ENCODE data around the gene ILF2. TPM values are rescaled to one million over a fixed set of nuclear protein-coding genes. Genes with fewer than 3 reads are reported as not detected.

Gene ILF2
- total and polyA plus RNA-seq, 2 of the 13 experiments (the other 11 are each of a cell fraction or from before 2014, with no cell fraction given) = 292 to 366 TPM

GRCh38 chr1:153626904-153627714, 43.7 kb downstream of the ILF2 start, which contains the start of gene S100A13 (continued):
- TF ChIP-seq, protein P1, sequence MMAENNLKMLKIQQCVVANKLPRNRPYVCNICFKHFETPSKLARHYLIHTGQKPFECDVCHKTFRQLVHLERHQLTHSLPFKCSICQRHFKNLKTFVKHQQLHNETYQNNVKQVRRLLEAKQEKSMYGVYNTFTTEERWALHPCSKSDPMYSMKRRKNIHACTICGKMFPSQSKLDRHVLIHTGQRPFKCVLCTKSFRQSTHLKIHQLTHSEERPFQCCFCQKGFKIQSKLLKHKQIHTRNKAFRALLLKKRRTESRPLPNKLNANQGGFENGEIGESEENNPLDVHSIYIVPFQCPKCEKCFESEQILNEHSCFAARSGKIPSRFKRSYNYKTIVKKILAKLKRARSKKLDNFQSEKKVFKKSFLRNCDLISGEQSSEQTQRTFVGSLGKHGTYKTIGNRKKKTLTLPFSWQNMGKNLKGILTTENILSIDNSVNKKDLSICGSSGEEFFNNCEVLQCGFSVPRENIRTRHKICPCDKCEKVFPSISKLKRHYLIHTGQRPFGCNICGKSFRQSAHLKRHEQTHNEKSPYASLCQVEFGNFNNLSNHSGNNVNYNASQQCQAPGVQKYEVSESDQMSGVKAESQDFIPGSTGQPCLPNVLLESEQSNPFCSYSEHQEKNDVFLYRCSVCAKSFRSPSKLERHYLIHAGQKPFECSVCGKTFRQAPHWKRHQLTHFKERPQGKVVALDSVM (CRISPR knock-in tag; IDR thresholded peaks at IDR 0.05) = no peak
- TF ChIP-seq HIVEP1 (CRISPR knock-in tag; IDR thresholded peaks at IDR 0.05) = peak; percentile 51
- no peak; the same call in 1 of the 2 replicates for TF ChIP-seq FOSL2 (CRISPR knock-in tag; IDR thresholded peaks at IDR 0.05)
- TF ChIP-seq HMGA1 (CRISPR knock-in tag; conservative IDR thresholded peaks at IDR 0.05) = no peak
- TF ChIP-seq ZBTB10 (CRISPR knock-in tag; IDR thresholded peaks at IDR 0.05; ENCODE audit: borderline replicate concordance) = no peak; the same call in 1 of the 2 replicates
- TF ChIP-seq NRL (CRISPR knock-in tag; IDR thresholded peaks at IDR 0.05; ENCODE audit: borderline replicate concordance) = no peak
- TF ChIP-seq NR2F2 (IDR thresholded peaks at IDR 0.05; ENCODE audit: borderline replicate concordance, low read depth) = no peak
- TF ChIP-seq ZMYM2 (CRISPR knock-in tag; IDR thresholded peaks at IDR 0.05) = 0 out of 2 replicates have a peak, but pooled peaks have one; percentile 1
- no peak for TF ChIP-seq KAT7 (CRISPR knock-in tag; IDR thresholded peaks at IDR 0.05; ENCODE audit: borderline replicate concordance)
- peak; percentile 9; the same call in 1 of the 2 replicates for TF ChIP-seq RXRB (CRISPR knock-in tag; IDR thresholded peaks at IDR 0.05; ENCODE audit: borderline replicate concordance)
- peak; percentile 37; the same call in 1 of the 2 replicates for TF ChIP-seq TSC22D2 (CRISPR knock-in tag; IDR thresholded peaks at IDR 0.05; ENCODE audit: borderline replicate concordance)
- TF ChIP-seq HOXA9 (CRISPR knock-in tag; IDR thresholded peaks at IDR 0.05; ENCODE audit: borderline replicate concordance) = no peak
- TF ChIP-seq HNRNPL (IDR thresholded peaks at IDR 0.05; ENCODE audit: low read depth, low read length) = no peak
- TF ChIP-seq ZNF569 (CRISPR knock-in tag; IDR thresholded peaks at IDR 0.05; ENCODE audit: borderline replicate concordance) = no peak
- no peak for TF ChIP-seq ZNF256 (CRISPR knock-in tag; conservative IDR thresholded peaks at IDR 0.05)
- TF ChIP-seq ZNF552 (CRISPR knock-in tag; IDR thresholded peaks at IDR 0.05; ENCODE audit: borderline replicate concordance) = no peak
- no peak; the same call in 1 of the 2 replicates for TF ChIP-seq HES4 (CRISPR knock-in tag; IDR thresholded peaks at IDR 0.05; ENCODE audit: borderline replicate concordance)
- TF ChIP-seq NFKB2 (CRISPR knock-in tag; IDR thresholded peaks at IDR 0.05; ENCODE audit: borderline replicate concordance) = no peak
- 0 out of 2 replicates have a peak, but pooled peaks have one; percentile 40 for TF ChIP-seq MYNN (CRISPR knock-in tag; IDR thresholded peaks at IDR 0.05; ENCODE audit: low read depth)
- TF ChIP-seq, protein P2, sequence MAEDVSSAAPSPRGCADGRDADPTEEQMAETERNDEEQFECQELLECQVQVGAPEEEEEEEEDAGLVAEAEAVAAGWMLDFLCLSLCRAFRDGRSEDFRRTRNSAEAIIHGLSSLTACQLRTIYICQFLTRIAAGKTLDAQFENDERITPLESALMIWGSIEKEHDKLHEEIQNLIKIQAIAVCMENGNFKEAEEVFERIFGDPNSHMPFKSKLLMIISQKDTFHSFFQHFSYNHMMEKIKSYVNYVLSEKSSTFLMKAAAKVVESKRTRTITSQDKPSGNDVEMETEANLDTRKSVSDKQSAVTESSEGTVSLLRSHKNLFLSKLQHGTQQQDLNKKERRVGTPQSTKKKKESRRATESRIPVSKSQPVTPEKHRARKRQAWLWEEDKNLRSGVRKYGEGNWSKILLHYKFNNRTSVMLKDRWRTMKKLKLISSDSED (CRISPR knock-in tag; IDR thresholded peaks at IDR 0.05) = no peak
- no peak for TF ChIP-seq GMEB2 (CRISPR knock-in tag; IDR thresholded peaks at IDR 0.05; ENCODE audit: low read depth)
